ENCODE results near the gene PALM3. TPM values are rescaled to one million over a fixed set of nuclear protein-coding genes. Genes with fewer than 3 reads are reported as not detected.

PALM3 gene
- total RNA-seq, 1 donor from 2014 or later: 8.1 TPM

DNA sequence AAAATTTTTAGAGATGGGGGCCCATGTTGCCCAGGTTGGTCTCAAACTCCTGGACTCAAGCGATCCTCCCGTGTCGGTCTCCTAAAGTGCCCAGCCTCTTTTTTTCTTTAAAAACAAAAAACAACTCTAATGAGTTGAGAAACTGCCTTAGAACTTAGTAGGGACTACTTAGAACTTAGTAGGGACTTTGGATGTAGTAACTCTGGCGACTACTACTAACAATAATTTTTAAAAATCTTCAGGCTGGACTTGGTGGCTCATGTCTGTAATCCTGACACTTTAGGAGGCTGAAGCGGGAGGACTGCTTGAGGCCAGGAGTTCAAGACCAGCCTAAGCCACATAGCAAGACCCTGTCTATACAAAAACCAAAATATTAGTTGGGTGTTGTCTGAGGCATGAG is 24.2 kb upstream of the PALM3 start:
- no peak overlapping the region for H3K4me3 Mint-ChIP-seq
- no peak for DNase-seq (ENCODE audit: extremely low spot score, unreplicated experiment)
- no peak overlapping the region for H3K27ac Mint-ChIP-seq
- H3K36me3 Mint-ChIP-seq: peaks cover 8% of the 10 kb centered on the region
- TF ChIP-seq, protein P1, sequence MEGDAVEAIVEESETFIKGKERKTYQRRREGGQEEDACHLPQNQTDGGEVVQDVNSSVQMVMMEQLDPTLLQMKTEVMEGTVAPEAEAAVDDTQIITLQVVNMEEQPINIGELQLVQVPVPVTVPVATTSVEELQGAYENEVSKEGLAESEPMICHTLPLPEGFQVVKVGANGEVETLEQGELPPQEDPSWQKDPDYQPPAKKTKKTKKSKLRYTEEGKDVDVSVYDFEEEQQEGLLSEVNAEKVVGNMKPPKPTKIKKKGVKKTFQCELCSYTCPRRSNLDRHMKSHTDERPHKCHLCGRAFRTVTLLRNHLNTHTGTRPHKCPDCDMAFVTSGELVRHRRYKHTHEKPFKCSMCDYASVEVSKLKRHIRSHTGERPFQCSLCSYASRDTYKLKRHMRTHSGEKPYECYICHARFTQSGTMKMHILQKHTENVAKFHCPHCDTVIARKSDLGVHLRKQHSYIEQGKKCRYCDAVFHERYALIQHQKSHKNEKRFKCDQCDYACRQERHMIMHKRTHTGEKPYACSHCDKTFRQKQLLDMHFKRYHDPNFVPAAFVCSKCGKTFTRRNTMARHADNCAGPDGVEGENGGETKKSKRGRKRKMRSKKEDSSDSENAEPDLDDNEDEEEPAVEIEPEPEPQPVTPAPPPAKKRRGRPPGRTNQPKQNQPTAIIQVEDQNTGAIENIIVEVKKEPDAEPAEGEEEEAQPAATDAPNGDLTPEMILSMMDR (conservative IDR thresholded peaks at IDR 0.05): no peak
- H3K9me3 Mint-ChIP-seq: no peaks in the 10 kb centered on the region
- no peaks in the 10 kb centered on the region for H3K27me3 Mint-ChIP-seq
- H3K4me1 Mint-ChIP-seq (ENCODE audit: unreplicated experiment): peaks cover 9% of the 10 kb centered on the region

DNA sequence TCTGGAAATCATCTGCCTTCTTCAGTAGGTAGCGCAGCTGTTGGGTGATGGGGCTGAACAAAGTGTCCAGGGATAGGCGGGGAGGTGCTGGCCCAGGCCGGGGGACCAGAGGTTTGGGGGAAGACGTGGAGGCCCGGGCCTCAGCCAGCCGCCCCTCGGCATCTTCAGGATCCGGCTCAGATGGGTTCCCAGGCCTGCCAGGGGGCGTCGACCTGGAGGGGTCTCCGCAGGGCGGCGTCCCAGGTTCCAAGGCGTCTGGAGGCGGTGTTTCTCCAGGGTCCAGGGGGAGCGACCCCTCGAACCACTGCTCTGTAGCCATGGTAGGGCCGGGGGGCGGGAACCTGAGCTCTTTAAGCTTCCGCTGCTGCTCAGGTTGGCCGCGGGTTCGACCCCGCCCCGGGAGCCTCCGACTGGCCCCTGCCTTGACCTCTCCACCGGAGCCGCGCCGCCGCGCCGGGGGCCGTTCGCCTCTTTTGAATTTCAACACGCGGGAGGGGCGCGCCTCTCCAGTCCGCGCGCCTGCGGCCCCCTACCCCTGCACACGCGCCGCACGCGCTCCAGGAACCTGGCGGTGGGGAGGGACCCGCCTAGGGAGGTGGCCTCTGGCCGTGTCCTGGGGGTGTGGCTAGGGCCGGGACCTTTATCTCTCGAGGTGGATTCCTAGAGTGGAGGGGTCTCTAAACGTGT is 23.6 kb upstream of the PALM3 start, which contains the start of gene C19orf67:
TSS of gene C19orf67 (minus strand) at position 475 of the 687 bp plus-strand sequence. CDS start at position 319, 156 bp downstream.
- H3K9me3 Mint-ChIP-seq: no peaks in the 10 kb centered on the region
- peaks cover 8% of the 10 kb centered on the region for H3K36me3 Mint-ChIP-seq
- peak within 1 kb of the TSS; percentile 71 for H3K27ac Mint-ChIP-seq
- no peaks in the 10 kb centered on the region for H3K27me3 Mint-ChIP-seq
- peak within 1 kb of the TSS; percentile 9 for H3K4me3 Mint-ChIP-seq
- H3K4me1 Mint-ChIP-seq (ENCODE audit: unreplicated experiment): peaks cover 10% of the 10 kb centered on the region
- DNase-seq (ENCODE audit: extremely low spot score, unreplicated experiment): no peak
- TF ChIP-seq, protein P1 (conservative IDR thresholded peaks at IDR 0.05): no peak

DNA sequence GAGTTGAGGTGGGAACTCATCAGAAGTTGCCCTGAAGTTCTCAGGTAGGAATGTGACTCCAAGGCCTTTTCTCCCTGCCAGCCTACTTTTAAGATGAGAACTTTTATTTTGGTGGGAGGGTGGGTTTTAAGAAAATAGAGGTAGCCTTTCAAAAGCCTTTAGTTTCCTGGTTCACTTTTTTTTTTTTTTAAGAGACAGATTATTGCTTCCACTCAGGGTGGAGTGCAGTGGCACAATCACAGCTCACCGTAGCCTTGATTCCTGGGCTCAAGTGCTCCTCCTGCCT is 20.7 kb upstream of the PALM3 start:
- H3K27me3 Mint-ChIP-seq: no peaks in the 10 kb centered on the region
- no peaks in the 10 kb centered on the region for H3K36me3 Mint-ChIP-seq
- peak overlapping the region; percentile 57 for H3K27ac Mint-ChIP-seq
- DNase-seq (ENCODE audit: extremely low spot score, unreplicated experiment): no peak
- H3K4me3 Mint-ChIP-seq: peak overlapping the region; percentile 95
- no peaks in the 10 kb centered on the region for H3K9me3 Mint-ChIP-seq
- H3K4me1 Mint-ChIP-seq (ENCODE audit: unreplicated experiment): peaks cover 6% of the 10 kb centered on the region
- TF ChIP-seq, protein P1 (conservative IDR thresholded peaks at IDR 0.05): no peak

DNA sequence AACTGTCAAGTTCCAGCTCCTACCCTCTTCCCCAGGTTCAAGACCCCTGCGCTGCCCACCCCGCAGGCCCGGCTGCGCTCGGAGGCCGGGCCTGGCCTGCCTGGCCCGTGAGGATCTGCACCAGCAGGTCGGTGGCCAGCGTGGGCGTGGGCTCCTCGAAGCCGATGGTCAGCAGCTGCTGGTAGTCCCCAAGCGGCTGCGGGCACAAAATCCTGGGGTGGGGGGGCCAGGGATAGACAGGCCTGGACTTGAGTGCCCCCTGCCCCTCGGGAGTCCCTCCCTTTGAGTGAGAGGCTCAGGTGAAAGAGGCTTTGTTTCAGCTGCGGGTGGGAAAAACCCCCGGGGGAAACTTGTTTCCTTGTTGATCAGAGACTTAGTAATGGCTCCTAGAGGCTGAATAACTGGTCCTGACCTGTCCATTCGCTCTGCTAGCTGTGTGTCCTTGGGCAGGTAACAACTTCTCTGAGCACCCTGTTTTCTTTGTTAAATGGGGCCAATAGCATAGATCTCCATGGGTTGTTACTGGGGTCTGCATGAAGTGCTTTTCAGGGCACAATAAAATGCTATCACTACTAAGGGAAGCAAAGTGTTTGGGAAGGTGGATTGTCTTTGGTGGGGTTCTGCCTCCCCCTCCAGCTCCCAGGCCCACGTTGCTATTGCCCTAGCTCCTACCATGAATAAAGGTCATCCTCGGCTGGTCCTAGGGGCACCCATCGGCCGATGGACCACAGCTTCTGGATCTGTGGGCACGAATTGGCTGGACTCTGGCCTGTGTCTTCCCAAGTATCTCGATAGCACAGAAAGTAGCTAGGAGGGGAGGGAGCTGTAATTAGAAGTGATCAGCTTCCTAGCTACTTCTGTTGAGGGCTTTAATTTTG is 20.2 kb upstream of the PALM3 start:
- TF ChIP-seq, protein P1 (conservative IDR thresholded peaks at IDR 0.05): no peak

DNA sequence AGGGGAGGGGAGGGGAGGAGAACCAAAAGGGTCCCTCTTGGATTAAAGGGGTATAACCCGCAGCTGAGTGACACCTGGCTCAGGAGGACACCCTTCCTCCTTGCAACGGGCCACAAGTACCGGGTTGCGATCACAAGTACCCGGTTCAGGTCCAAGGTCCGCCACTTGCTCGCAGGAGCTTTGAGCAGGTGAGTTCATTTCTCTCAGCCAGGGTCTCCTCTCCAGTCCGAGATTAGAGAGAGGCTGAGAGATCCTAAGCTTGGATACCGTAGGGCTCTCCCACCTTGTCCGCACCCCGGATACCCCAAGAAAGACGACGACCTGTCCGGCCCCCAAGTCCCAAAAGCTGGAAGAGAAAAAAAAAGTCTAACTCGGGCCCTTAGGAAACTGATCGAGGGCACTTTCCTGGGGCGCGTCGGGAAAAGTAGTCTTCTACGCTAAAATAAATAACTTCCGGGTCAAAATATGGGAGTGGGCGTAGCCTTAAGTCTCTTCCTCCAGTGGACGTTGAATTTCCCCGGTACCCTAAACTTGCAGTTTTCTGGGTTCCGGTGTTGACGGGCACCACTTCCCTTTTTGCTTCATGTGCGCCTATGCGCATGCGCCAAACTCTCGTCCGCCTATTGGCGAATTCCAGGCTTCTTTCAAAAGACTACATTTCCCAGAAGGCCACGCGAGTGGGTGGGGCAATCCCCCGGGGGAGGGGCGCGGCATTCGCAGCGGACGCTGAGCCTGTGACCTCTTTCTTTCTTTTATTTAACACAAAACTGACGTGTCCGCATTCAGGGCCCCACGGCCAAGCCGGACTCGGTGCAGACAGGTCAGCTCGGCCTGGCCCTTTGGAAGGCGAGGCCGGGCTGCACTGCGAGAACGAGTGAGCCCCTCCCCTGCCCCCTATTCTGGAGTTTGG is 19.3 kb upstream of the PALM3 start:
- Mint-ChIP-seq H3K27me3 (no peaks in the 10 kb centered on the region), H3K9me3 (no peaks in the 10 kb centered on the region), H3K36me3 (no peaks in the 10 kb centered on the region), H3K4me3 (peak overlapping the region; percentile 95), H3K4me1 (ENCODE audit: unreplicated experiment) (peaks cover 6% of the 10 kb centered on the region), H3K27ac (peak overlapping the region; percentile 93)
- TF ChIP-seq, protein P1 (conservative IDR thresholded peaks at IDR 0.05): no peak
- DNase-seq (ENCODE audit: extremely low spot score, unreplicated experiment): peak; percentile 99

More for the DNA sequence above, 20.2 kb upstream of the PALM3 start:
- H3K27me3 Mint-ChIP-seq: no peaks in the 10 kb centered on the region
- no peaks in the 10 kb centered on the region for H3K9me3 Mint-ChIP-seq
- peak overlapping the region; percentile 93 for H3K27ac Mint-ChIP-seq
- no peak for DNase-seq (ENCODE audit: extremely low spot score, unreplicated experiment)
- H3K4me1 Mint-ChIP-seq (ENCODE audit: unreplicated experiment): peaks cover 6% of the 10 kb centered on the region
- no peaks in the 10 kb centered on the region for H3K36me3 Mint-ChIP-seq
- H3K4me3 Mint-ChIP-seq: peak overlapping the region; percentile 95
